IMR-90 (cell line): ENCODE results near the gene NPFF. TPM values are rescaled to one million over a fixed set of nuclear protein-coding genes. Genes with fewer than 3 reads are reported as not detected.

Source experiments
- ATAC-seq: fragments of 200-7000 bp; cut with Tn5 transposase; 2 replicates; pipeline ENCODE4 v1.9.1; 2020; ENCODE audit warnings: low read depth, mild to moderate bottlenecking, moderate library complexity
- BruUV-seq: library from RNA; stranded (reverse); fragments of 400-500 nt; replicated peaks from 2 replicates; lab custom pipeline; 2021; lab: Mats Ljungman, UMichigan
- CTCF ChIA-PET: fragments of 300-600 bp; formaldehyde crosslinking; extraction: SDS; loops from one replicate; lab custom pipeline; 2021; ENCODE audit warnings: antibody characterized with exemption; lab: Yijun Ruan, JAX
- POLR2A ChIA-PET: fragments of 300-600 bp; sonication (Branson Sonifier 250); formaldehyde crosslinking; loops from one replicate; lab custom pipeline; 2022; ENCODE audit warnings: antibody characterized with exemption; ENCODE audit not compliant: unreplicated experiment; lab: Charles Lee
- DNase-seq: peaks from one replicate; pipeline ENCODE4 v3.0.0; 2013
- H2AFZ ChIP-seq: replicated peaks from 2 replicates; pipeline ENCODE3; 2013; ENCODE audit warnings: low read length, mild to moderate bottlenecking; ENCODE audit not compliant: poor library complexity
- H2AK5ac ChIP-seq: 2 replicates; pipeline ENCODE4 v1.6.1; 2013; ENCODE audit warnings: low read depth, low read length, inconsistent platforms
- H2AK9ac ChIP-seq: replicated peaks from 2 replicates; pipeline ENCODE3; 2013; ENCODE audit warnings: mild to moderate bottlenecking, low read depth, low read length, moderate library complexity; ENCODE audit not compliant: poor library complexity
- H2BK120ac ChIP-seq: 2 replicates; pipeline ENCODE4 v1.6.1; 2013; ENCODE audit warnings: low read depth, low read length, inconsistent platforms
- H2BK15ac ChIP-seq: 3 replicates; pipeline ENCODE4 v1.6.1; 2013; ENCODE audit warnings: low read depth, low read length, inconsistent platforms
- H2BK20ac ChIP-seq: 2 replicates; pipeline ENCODE4 v1.6.1; 2013; ENCODE audit warnings: low read depth, mild to moderate bottlenecking, inconsistent platforms, low read length, moderate library complexity
- H2BK5ac ChIP-seq: 2 replicates; pipeline ENCODE4 v1.6.1; 2013; ENCODE audit warnings: mild to moderate bottlenecking, low read depth, low read length, inconsistent platforms; ENCODE audit not compliant: poor library complexity, severe bottlenecking
- H3K14ac ChIP-seq: replicated peaks from 2 replicates; pipeline ENCODE4 v1.6.1; 2013; ENCODE audit warnings: low read depth, low read length, inconsistent platforms
- H3K18ac ChIP-seq: 2 replicates; pipeline ENCODE4 v1.6.1; 2013; ENCODE audit warnings: low read depth, low read length, control low read depth
- H3K23ac ChIP-seq: 2 replicates; pipeline ENCODE4 v1.6.1; 2013; ENCODE audit warnings: low read depth, low read length, inconsistent platforms
- H3K27ac ChIP-seq: 2 replicates; pipeline ENCODE4 v1.5.1; 2013; ENCODE audit warnings: mild to moderate bottlenecking, control low read depth, low read length; ENCODE audit not compliant: insufficient read depth
- H3K27me3 ChIP-seq: 2 replicates; pipeline ENCODE4 v1.6.1; 2013; ENCODE audit warnings: low read length; ENCODE audit not compliant: control insufficient read depth, insufficient read depth
- H3K36me3 ChIP-seq: 2 replicates; pipeline ENCODE4 v1.6.1; 2013; ENCODE audit warnings: low read length, mixed read lengths; ENCODE audit not compliant: control insufficient read depth, insufficient read depth
- H3K4ac ChIP-seq: 2 replicates; pipeline ENCODE4 v1.6.1; 2013; ENCODE audit warnings: low read depth, low read length, inconsistent platforms
- H3K4me1 ChIP-seq: 2 replicates; pipeline ENCODE4 v1.6.1; 2013; ENCODE audit warnings: low read length, mixed read lengths; ENCODE audit not compliant: control insufficient read depth, insufficient read depth
- H3K4me2 ChIP-seq: 2 replicates; pipeline ENCODE4 v1.6.1; 2013; ENCODE audit warnings: low read depth, mild to moderate bottlenecking, control low read depth, low read length, moderate library complexity
- H3K4me3 ChIP-seq: 2 replicates; pipeline ENCODE4 v1.5.1; 2013; ENCODE audit warnings: low read depth, mild to moderate bottlenecking, control low read depth, low read length, moderate library complexity; ENCODE audit not compliant: insufficient read depth
- H3K56ac ChIP-seq: 2 replicates; pipeline ENCODE4 v1.6.1; 2013; ENCODE audit warnings: low read length, inconsistent platforms; ENCODE audit not compliant: insufficient read depth; ENCODE audit errors: extremely low read depth
- H3K79me1 ChIP-seq, 2 experiments: 2 replicates each; pipeline ENCODE4 v1.6.1; 2013; ENCODE audit warnings: low read length in 2 of 2, inconsistent platforms in 1 of 2, low read depth in 1 of 2
- H3K9ac ChIP-seq: 2 replicates; pipeline ENCODE4 v1.6.1; 2013; ENCODE audit warnings: low read depth, low read length, control low read depth
- H3K9me1 ChIP-seq: 2 replicates; pipeline ENCODE4 v1.6.1; 2013; ENCODE audit warnings: low read length, inconsistent platforms; ENCODE audit not compliant: insufficient read depth
- H3K9me3 ChIP-seq: 2 replicates; pipeline ENCODE4 v1.6.1; 2013; ENCODE audit warnings: low read length; ENCODE audit not compliant: control insufficient read depth, insufficient read depth
- H4K20me1 ChIP-seq: 2 replicates; pipeline ENCODE4 v1.6.1; 2013; ENCODE audit warnings: low read length, inconsistent platforms; ENCODE audit not compliant: insufficient read depth
- H4K5ac ChIP-seq: 2 replicates; pipeline ENCODE4 v1.6.1; 2013; ENCODE audit warnings: mild to moderate bottlenecking, low read depth, low read length, control low read depth
- H4K8ac ChIP-seq, 2 experiments: 2 replicates each; pipeline ENCODE4 v1.6.1; 2013; ENCODE audit warnings: low read depth in 2 of 2, low read length in 2 of 2, control low read depth in 1 of 2, inconsistent platforms in 1 of 2
- H4K91ac ChIP-seq: 2 replicates; pipeline ENCODE4 v1.6.1; 2013; ENCODE audit warnings: low read depth, low read length, inconsistent platforms; ENCODE audit not compliant: insufficient read depth
- MAZ ChIP-seq: IDR thresholded peaks from 2 replicates; pipeline ENCODE4 v1.6.1; 2012; ENCODE audit warnings: low read depth, mild to moderate bottlenecking, low read length, improper control_type of control experiment, moderate library complexity, borderline replicate concordance
- RAD21 ChIP-seq: IDR thresholded peaks from 2 replicates; pipeline ENCODE4 v1.6.1; 2012; ENCODE audit warnings: low read length, improper control_type of control experiment
- WGBS, 2 experiments: methylation state at CpG; one replicate each; pipeline versions ENCODE4 v1.1.5 to v1.1.7; 2013; ENCODE audit warnings: missing lambda C conversion rate in 2 of 2; ENCODE audit not compliant: insufficient read length in 1 of 2; ENCODE audit errors: extremely low coverage in 2 of 2; 5-methylcytosine and 5-hydroxymethylcytosine counted together
- dilution Hi-C: fragments of 300-500 bp; cut with HindIII; formaldehyde crosslinking; loops from one replicate; pipeline ENCODE4 v1.14.3; 2018; ENCODE audit warnings: low sequenced_read_pairs; ENCODE audit not compliant: unreplicated experiment
- in situ Hi-C: fragments of 300-500 bp; cut with MboI; formaldehyde crosslinking; loops from 3 replicates; pipeline ENCODE4 v1.14.3; 2019; ENCODE audit warnings: low sequenced_read_pairs, inconsistent platforms, mixed read lengths
- intact Hi-C: fragments of 100-400 bp; cut with micrococcal nuclease; formaldehyde crosslinking; loops from 2 replicates; pipeline ENCODE4 v1.10.0; 2022
- polyA plus RNA-seq, 3 experiments: library from polyadenylated mRNA; depleted of rRNA; stranded (reverse); fragments of >200 nt; gene quantifications; 2 replicates each; pipeline ENCODE4 v1.2.3, GENCODE V29; 2012; ENCODE audit warnings: low replicate concordance in 1 of 3
- total RNA-seq: library from RNA; depleted of rRNA; stranded (reverse); fragments of >200 nt; gene quantifications from 2 replicates; pipeline ENCODE4 v1.2.3, GENCODE V29; 2012
- TF ChIP-seq, protein P1 (sequence below): conservative IDR thresholded peaks from 2 replicates; pipeline ENCODE4 v1.5.1; 2012; ENCODE audit warnings: mild to moderate bottlenecking, low read depth, low read length, improper control_type of control experiment

NPFF gene
- total and polyA plus RNA-seq, 2 of the 4 experiments (the other 2 are of a cell fraction), result not detected

DNA sequence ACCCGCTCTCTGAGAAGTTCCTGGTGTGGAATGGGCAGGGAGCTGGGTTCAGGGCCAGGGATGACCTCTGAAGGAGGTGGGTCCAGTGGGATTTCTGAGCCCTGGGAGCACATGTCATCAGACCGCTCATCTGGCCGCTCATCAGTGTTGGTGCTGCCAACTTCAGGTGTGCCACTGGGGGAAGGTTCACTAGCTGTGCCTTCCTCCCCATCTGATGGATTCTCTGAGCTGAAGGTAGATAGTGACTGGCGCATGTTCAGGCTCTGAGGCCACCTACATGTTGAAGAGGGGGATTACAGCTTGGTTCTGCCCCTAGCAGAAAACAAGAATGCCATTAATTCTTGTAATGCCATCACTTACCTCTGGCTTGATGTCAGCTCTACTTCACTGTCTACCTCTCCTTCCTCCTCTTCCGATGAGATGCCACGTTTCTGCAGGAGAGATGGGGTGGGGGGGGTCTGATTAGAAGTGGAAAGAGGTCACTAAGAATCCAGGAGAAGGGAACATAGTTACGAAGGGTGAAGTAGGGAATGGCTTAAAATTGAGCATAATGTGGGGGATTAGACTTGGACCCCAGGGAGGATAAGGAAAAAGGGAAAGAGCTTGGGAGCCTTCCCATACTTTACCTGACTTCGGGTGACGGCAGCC lies 25.2 kb downstream of the NPFF start:
- Histone ChIP-seq H3K9me3 (no peaks in the 10 kb centered on the region), H3K9me1 (peaks cover 16% of the 10 kb centered on the region; the same call in 1 of the 2 replicates), H3K4me1 (peaks cover 12% of the 10 kb centered on the region), H3K4me3 (no peak overlapping the region), H2AFZ (no peak overlapping the region), H2BK20ac (no peak overlapping the region), H3K4me2 (no peak overlapping the region), H3K4ac (no peak overlapping the region), H2BK5ac (no peak overlapping the region), H3K27ac (no peak overlapping the region), H3K27me3 (no peaks in the 10 kb centered on the region), H4K20me1 (peaks cover 86% of the 10 kb centered on the region), H3K36me3 (peaks cover 79% of the 10 kb centered on the region), H2AK9ac (peak overlapping the region; percentile 5), H3K56ac (no peak overlapping the region), H3K79me1 (peaks cover 29 to 88% of the 10 kb centered on the region in 2 experiments), H4K8ac (no peak overlapping the region), H2BK120ac (no peak overlapping the region), H2BK15ac (no peak overlapping the region), H3K14ac (no peak overlapping the region), H3K18ac (no peak overlapping the region), H3K23ac (no peak overlapping the region), H4K91ac (no peak overlapping the region), H2AK5ac (no peak overlapping the region), H4K5ac (no peak overlapping the region), H3K9ac (no peak overlapping the region)
- no CpG with 5 or more reads among the region's 9 CpGs for WGBS, 2 experiments
- in situ Hi-C loops, result no loop called here
- ChIA-PET CTCF (interaction anchor here (1.2 to 1.7 kb wide), 2 partner anchors 10 to 27 kb away, joined by 3 to 14 read pairs; no protein-coding TSS in a partner anchor), POLR2A (no interaction called here)
- BruUV-seq, result no TSS peak
- dilution Hi-C loops, result no loop called here
- ATAC-seq, result peak; percentile 5; the same call in 1 of the 2 replicates
- DNase-seq, result no peak
- intact Hi-C loops, result no loop called here
- TF ChIP-seq MAZ, result no peak
- peak; percentile 9; the same call in 1 of the 2 replicates for TF ChIP-seq RAD21
- TF ChIP-seq, protein P1, sequence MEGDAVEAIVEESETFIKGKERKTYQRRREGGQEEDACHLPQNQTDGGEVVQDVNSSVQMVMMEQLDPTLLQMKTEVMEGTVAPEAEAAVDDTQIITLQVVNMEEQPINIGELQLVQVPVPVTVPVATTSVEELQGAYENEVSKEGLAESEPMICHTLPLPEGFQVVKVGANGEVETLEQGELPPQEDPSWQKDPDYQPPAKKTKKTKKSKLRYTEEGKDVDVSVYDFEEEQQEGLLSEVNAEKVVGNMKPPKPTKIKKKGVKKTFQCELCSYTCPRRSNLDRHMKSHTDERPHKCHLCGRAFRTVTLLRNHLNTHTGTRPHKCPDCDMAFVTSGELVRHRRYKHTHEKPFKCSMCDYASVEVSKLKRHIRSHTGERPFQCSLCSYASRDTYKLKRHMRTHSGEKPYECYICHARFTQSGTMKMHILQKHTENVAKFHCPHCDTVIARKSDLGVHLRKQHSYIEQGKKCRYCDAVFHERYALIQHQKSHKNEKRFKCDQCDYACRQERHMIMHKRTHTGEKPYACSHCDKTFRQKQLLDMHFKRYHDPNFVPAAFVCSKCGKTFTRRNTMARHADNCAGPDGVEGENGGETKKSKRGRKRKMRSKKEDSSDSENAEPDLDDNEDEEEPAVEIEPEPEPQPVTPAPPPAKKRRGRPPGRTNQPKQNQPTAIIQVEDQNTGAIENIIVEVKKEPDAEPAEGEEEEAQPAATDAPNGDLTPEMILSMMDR, result peak; percentile 17; the same call in 1 of the 2 replicates
